HCEC 1CT (cell line): ENCODE data around the gene LAPTM5.

ENCODE experiments used
- DNase-seq: peaks from one replicate; pipeline ENCODE4 v3.0.0-alpha.2; 2017

The LAPTM5 gene

DNA sequence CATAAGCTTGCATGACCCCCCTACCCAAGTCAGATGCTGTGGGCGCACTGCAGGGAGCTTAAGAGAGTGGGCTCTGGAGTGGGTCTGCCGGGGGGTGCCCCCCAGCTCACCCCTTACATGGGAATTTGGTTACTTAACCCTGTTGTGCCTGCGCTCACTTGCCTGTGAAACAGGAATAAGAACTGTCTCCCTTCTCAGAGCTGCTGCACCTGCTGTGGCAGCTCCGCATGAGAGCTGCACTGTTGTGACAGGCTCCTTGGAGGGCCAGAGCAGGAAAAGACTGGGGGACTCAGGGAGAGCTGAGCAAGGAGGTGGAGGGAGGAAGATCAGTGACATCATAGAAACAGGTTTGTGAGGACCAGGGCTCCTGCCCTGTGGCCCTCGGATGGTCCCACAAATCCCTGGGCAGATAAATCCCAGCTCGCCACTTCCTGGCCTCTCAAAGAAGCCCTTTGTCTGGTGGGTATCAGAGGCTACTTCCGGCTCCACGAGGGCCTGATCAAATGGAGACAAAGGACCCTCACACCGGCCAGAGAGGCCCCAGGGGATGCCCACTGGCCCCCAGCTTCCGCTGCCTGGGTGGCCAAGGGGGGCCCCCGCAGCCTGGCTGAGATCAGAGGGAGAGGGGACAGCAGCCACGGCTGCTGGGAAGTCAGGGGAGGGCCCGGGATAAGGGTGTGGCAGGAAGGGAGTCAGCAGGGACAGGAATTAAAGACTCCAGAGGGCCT lies 28.9 kb upstream of the LAPTM5 start:
- no peak for DNase-seq

DNA sequence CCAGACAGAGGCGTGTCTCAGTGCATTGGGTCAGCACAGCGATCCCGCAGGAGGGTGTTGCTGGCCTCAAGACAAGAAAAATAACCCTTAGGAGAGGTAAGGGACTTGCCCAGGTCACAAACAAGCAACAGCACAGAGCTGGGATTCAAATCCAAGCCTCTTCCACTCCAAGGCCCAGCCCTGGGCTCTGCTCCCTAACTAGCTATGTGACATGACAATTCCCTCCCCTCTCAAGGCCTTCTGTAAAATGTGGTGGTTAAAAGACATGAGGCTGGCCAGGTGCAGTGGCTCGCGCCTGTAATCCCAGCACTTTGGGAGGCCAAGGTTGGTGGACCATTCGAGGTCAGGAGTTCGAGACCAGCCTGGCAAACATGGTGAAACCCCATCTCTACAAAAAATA lies 28.1 kb upstream of the LAPTM5 start:
- no peak for DNase-seq

DNA sequence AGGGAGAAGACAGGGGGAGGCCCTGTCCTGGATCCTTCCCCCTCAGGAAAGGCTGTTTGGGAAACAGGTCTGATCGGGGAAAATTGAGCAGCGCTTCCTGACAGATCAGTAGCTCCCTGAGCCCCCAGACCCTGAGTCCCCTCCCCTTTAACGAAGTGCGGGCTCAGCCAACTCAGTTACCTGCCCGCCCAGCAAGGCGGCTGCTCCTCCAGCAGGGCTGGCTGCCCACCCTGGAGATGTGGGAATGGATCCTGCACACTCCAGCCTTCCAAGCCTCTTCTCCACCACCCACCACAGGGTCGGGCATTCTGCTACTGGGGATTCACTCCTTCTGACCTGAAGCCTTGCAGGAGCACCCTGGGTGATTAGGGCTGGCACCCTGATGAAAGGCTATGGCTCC lies 27.6 kb upstream of the LAPTM5 start:
- no peak for DNase-seq

DNA sequence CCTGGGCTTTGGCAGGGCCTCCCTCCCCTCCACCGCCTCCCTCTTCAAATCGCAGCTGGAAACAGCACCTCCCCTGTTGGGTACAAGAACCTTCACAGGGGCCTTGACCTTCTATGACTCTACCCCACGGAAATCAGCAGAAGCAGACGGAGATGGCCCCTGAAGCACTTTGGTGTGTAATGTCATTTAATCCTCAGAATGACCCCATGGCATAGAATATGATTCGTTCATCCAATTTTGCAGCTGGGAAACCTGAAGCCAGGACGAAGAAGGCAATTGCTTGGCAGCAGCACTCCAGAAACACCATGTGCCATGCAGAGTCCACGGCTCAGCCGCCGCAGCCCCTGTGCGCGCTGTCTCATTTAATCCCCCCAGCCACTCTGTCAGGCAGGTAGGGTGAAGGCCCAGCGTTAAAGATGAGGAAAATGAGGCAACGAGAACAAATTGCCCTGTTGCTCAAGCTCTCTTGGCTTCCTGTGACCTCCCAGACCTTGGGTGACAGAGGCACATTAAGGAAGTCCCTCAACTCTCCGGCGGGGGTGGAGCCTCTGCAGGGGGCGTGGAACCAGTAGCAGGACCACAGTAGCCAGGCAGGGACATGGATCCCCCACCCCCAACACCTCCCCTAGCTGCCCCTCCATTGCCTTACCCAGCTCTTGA lies 25.8 kb upstream of the LAPTM5 start:
- no peak for DNase-seq

DNA sequence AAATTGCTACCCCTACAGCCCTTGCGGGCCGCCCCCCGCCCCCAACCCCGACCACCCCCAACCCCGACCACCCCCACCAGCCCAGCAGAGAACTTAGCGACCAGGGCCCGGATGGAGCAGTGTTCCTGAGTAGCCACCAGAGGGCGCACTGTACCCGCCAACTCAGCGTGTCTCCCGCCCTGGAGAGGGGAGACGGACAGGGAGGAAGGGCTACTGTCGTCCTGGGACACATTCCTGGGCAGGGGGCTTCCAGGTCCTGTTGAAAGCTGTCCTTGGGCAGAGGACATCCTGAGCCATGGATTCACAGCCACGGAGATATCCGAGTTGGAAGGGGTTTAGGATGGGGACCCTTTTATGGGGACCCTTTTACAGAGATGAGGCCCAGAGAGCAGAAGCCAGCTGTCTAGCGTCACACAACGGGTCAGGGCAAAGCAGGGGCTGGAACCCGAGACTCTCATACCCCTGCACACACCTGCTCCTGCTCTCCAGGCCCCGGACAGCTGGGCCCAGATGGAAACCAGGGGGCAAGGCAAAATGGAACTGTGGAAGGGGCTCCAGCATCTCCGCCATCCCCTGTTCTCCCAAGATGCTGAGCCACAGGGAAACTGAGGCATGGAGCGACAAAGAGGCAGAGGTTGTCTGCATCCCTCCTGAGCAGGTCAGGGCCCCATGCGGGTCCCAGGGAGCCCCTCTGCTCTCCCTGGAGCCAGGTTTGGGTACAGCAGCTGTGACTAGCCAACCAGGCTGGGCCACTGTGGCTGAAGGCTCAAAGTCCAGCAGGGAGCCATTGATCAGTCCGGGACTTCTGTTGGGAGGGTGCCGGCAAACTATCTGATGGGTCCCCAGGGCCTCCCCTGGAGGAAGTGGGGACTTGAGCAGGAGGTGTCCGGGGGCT lies 25.0 kb upstream of the LAPTM5 start:
- DNase-seq, result peak; percentile 48

DNA sequence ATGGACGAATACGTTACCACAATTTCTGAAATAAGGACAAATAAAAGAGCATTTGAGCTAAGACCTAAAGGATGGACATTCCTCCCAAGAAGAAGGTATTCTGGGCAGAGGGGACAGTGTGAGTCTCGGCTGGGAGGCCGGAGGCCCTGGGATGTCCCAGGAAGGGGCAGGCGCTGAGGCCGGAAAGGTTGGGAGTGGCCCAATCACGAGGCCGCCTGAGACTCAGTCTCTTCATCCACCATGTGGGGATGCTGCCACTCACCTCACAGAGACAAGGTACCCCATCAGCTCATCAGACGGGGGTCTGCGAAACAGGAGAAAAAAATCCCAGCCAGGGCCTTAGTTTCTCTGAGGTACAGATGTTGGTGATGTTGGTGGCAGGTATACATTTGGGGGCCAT lies 24.3 kb upstream of the LAPTM5 start:
- no peak for DNase-seq

DNA sequence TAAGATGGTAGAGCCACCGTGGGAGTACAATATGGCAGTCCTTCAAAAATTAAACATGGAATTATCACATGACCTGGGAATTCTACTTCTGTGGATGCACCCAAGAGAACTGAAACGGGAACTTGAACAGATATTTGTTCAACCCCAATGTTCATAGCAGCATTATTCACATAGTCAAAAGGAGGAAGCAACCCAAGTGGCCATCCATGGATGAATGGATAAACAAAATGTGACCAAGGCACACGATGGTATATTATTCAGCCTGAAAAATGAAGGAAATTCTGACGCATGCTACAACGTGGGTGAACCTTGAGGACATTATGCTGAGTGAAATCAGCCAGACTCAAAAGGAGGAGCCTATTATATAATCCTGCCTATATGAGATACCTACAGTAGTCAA lies 22.8 kb upstream of the LAPTM5 start:
- DNase-seq, result no peak

DNA sequence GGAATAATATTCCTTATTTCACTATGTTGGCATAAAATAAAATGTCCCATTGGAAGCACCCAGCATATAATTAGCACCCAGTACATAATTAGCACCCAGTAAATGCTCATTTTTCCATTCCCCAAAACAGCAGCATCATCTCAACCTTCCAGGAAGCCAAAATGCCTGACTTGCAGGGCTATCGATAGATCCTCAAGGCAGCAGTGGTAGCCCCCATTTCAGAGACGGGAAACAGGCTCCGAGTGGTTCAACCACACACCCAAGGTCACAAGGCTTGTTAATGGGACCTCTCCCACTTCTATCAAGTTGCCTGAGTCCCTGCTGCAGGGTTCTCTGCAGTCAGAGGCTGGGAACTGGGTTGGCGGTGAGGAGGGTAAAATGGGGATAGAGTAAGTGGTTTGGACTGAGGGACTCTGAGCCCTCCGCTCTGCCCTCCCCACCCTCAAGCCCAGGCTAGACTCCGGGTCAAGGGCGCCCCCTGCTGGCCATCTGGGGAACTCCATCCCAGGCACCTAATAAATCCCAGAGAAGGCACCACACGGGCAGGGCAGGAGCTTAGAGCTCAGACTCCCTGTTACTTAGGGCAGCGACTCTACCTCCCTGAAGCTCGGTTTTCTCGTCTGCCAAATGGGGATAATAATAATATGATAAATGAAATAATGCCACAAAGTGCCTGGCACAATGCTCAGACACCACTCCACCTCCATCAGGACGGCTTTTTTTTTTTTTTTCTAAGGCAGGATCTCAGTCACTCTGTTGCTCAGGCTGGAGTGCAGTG lies 21.9 kb upstream of the LAPTM5 start:
- peak; percentile 43 for DNase-seq

DNA sequence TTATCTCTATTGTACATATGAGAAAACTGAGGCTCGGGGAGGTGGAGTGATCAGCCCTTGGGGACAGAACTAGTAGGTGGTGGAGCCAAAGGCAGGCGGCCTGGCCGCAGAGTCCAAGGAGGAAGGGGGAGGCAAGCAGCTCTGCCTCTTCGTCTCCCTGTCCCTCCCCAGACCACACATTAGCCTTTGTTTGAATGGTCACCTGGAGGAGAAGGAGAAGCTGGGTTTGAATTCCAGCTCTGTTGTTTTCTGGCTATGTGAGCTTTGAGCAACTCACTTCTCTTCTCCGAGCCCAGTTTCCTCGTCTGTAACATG lies 21.4 kb upstream of the LAPTM5 start:
- DNase-seq, result no peak

DNA sequence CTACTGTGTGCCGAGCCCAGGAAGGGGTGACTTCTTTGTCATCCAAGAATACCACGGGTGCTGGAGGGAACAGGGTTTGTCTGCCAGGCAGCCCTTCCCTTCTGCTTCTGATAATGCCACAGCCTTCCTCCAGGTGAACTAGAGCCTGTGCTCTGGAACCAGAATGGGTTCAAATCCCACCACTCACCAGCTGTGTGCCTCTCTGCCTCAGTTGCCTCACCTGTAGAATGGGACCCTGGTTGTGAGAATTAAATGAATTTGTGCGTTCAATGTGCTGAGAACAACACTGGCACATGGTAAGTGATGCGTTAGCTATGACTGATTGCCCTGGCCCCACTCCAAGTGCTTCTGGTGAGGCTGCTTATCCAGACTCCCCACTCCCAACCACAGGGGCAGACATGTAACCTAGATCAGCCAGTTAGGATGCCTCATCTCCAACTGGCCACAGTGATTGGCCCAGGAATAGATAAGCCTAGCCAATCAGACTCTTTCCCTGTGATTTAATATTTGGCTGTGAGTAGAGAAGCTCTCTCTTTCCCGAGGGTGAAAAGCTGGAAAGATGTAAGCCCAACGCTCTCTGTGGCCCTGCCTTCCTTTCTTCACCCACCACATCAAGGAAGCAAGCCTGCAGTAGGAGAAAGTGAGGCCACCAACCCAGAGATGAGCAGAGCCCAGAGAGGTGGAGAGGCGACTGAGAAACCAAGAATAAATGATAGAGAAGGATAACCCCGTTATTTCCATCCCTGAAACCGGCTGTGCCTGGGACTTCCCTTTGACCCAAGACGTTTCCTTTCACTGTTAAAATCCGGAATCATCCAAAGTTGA lies 20.8 kb upstream of the LAPTM5 start:
- peak; percentile 44 for DNase-seq

DNA sequence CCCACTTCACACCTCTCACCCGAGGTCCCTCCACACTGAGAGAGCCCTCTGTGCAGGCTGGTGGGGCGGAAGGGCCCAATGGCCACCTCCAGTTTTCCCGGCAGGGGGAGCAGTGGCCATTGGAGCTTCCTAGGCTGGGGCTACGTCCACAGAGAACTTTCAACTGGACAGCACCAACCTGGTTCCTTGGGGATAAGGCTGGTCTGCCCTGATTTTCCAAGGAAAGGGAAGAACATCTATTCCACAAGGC lies 20.3 kb upstream of the LAPTM5 start:
- no peak for DNase-seq

DNA sequence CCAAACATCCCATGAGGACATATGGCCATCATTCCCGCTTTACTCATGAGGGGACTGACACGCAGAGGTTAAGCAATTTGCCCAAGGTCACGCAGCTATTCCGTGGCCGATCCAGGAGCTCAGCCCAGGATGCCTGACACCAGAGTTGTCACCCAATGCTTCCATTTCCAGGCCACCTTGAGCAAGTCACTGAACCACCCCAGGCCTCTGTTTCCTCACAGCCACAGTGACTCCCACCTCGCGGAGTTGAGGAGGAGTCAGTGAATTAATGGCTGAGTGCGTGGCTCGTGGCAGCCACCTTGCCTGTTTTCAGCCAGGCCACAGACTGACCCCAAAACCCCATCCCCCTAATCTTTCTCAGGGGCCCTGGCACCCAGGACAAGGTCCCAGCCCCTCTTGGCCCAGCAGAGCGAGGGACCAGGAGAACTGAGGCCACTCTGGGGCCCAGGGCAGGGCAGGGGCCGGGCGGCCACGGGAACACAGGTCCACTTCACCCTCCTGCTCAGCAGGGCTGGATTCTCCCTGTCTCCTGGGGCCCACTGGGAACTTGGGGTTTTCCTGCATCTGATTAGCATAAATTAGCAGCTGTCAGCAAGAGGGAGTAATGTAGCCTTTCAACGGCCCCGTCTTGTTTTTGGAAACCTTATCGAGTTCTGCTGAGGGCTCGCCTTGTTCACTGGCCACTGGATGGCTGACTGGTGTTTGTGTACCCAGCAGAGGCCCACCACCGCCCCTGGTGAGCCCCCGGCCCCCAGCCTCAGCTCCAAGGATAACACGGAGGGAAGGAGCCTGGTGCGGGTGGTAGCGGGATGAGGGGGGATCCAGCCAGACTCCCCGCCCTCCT lies 19.7 kb upstream of the LAPTM5 start:
- no peak for DNase-seq

DNA sequence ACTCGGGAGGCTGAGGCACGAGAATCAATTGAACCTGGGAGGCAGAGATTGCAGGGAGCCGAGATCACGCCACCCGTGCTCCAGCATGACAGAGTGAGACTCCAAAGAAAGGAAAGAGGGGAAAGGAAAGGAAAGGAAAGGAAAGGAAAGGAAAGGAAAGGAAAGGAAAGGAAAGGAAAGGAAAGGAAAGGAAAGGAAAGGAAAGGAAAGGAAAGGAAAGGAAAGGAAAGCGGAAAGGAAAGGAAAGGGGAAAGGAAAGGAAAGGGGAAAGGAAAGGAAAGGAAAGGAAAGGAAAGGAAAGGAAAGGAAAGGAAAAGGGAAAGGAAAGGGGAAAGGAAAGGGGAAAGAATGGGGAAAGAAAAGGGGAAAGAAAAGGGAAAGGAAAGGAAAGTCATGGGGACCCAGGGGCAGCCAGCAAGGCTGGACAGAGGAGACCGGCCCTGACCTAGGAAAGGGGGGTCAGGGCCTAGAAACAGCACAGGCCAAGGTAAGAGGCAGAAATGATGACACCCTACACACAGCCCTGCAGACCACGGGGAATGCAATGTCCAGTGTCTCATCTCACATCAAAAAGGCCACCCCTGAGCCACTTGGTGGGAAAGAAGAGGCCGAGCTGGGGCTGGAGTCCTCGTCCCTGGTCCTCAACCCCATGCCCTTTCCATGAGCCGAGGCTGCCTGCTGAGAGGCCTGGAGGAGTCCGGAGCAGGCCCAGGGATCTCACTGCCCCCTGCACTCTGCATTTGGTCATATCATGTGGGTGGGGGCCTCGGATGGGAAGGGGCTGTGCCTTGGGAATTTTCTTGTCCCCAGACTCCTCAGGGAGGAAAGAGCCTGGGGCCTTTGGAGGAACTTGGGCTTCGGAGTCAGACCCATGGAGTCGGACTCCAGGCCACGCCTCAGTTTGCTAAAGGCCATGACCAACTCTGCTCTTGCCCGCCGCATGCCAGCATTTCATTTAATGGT lies 18.8 kb upstream of the LAPTM5 start:
- no peak for DNase-seq

DNA sequence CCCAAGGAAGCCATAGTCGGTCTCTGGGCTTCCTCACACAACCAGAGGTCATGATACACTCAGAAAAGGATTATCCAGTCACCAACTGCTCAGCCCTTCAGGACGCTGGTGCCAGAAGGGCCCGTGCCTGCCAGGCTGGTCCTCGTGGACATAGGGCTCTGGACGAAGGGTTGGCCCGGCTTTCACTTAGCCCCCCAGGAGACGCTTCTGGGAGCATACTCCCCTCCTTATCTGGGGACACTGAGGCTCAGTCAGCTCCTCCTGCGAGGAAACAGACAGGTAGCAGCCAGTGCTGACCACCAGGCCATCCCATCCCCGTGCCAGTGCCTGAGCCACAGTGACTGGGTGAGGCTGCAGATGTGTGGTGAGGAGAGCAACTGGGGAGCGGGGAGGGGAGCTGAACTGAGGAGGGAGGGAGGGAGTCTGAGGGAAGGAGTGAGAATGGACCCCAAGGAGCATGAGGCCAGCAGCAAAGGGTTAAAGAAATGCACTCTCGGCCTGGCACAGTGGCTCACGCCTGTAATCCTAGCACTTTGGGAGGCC lies 17.9 kb upstream of the LAPTM5 start:
- DNase-seq, result no peak

DNA sequence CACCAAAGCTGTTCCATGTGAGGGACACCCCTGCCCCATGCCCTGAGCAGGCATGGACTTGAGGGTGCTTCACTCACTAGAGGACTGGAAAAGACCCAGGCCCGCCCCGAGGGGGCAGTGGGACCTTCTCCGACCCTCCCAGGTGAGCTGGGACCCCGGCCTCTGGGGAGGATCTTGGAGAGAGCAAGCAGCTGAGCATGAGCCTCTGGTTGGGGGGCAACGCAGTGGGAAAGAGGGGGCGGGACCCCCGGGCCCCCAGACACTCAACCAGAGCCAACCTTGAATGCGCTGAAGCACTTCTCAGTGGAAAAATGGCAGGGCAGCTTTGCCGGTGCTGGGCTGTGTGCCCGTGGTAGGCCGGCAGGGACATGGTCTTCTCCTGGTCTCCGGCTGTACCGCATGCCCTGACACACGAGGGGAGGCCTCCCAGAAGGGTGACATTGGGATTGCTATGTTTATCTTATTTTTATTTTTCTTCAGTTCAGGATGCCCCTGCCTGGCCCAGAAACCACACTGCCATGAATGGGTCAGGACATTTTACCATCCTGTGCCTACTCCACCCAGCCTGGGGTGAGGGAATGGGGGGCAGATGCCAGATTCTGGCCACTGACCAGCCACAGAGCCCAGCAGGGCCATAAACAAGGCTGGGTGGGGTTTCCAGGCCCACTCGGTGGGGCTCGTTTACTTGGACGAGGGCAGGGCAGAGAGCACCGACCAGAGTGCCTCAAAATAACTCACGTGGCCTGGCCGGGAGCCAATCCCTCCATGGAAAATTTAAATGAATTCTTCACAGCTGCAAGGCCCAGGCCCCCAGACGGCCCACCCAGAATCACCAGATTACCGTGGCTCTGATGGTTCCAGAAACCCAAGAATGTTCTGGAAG lies 17.2 kb upstream of the LAPTM5 start:
- DNase-seq, result no peak

DNA sequence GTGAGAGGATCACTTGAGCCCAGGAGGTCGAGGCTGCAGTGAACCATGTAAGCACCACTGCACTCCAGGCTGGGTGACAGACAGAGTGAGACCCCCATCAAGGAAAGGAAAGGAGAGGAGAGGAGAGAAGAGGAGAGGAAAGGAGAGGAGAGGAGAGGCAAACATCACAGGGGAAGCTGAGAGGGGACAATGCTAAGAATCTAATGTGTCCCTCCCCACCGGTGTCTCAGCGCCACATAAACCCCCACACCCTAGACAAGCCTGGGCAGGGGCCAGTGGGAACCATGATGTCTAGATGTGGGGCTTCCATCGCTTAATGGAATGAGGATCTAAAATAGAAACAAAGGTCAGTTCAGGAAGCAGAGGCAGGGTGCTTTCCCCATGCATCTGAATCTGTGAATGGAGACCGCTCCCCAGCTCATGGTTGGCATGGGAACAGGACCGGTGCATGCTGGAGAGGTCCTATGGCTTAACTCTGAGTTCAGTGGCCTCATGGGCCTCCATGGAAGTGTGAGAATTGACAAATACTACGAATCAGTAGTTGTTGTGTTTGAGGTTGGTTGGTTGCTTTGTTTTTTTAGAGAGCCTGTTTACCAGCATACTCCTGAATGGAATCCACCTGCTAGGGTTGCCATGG lies 16.3 kb upstream of the LAPTM5 start:
- DNase-seq, result no peak

DNA sequence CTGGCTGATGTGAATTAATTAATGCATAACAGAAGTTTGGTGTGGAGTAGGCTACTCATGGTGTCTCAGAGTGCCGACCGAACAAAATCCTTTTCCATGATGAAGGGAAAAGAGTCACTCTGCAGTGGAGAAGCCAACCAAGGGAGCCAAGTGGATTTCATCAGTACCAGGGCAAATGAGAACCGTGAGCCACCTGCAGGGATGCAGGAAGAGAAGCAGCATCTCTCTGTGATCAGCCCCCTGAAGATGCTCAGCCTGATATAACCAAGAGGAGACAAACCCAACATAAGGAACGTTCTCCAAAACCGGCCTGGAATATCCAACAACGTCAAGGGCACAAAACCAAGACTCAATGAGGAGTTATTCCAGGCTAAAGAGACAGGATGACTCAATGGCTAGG lies 13.4 kb upstream of the LAPTM5 start:
- no peak for DNase-seq

DNA sequence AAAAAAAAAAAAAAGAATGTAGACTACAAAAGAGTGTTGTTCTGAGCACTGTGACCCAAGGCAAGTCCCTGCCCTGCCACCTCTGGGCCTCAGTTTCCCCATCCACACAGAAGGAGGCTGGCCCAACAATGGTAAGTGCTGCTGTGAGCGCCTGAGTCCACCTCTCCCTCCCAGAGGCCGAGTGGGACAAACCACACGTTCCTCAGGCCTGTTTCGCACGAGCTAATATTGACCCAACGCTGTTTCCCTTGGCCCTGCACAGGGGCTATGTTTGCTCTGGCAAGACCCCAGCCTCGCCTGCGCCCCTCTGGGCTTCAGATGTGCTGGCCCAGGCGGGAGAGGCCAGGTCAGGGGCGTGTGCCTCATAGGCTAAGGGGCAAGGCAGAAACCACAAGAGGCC lies 12.6 kb upstream of the LAPTM5 start:
- DNase-seq, result no peak
